Measurements from ENCODE around the gene EFHC2. TPM values are rescaled to one million over a fixed set of nuclear protein-coding genes. Genes with fewer than 3 reads are reported as not detected.

EFHC2 gene
- total and polyA plus RNA-seq, 2 of the 8 experiments (the other 6 are each of a cell fraction or from before 2014, with no cell fraction given): 1.8 to 3.4 TPM

GRCh38 chrX:44235534-44235933 is 107.9 kb downstream of the EFHC2 start (continued):
- no peak for TF ChIP-seq RNF2 (IDR thresholded peaks at IDR 0.05; ENCODE audit: borderline replicate concordance, low read depth, low read length, missing control alignments, poor library complexity, severe bottlenecking)
- no peak for TF ChIP-seq CEBPB (IDR thresholded peaks at IDR 0.05; ENCODE audit: low read depth, low read length)
- no peak for TF ChIP-seq MAFK (IDR thresholded peaks at IDR 0.05; ENCODE audit: low read depth, low read length)
